Measurements from ENCODE around the gene TMEM14A.
"Not testable (repeated sequence)": the region's sequence is repeated elsewhere in the genome, so short reads cannot be mapped to it uniquely, and the experiment has no call there.

The TMEM14A gene

GRCh38 chr6:52697903-52698302, 27.0 kb downstream of the TMEM14A start:
- H3K27me3 ChIP-seq (replicated peaks), result no peaks in the 10 kb centered on the region
- no peaks in the 10 kb centered on the region for H3K36me3 ChIP-seq (replicated peaks)
- DNase-seq, result no peak
- H3K4me3 ChIP-seq (ENCODE audit: low read depth, low read length), result no peak overlapping the region
- in situ Hi-C loops (cut with HindIII; ENCODE audit: low pct_ligation_motif_present, low sequenced_read_pairs), result no loop called here
- H3K27ac ChIP-seq, result no peak overlapping the region
- TF ChIP-seq CTCF (IDR thresholded peaks at IDR 0.05; ENCODE audit: low read depth, low read length, missing control alignments), result peak; percentile 31

- no peak overlapping the region for H3K4me3 ChIP-seq (ENCODE audit: low read depth, low read length)
- no peak overlapping the region for H3K27ac ChIP-seq
- H3K27me3 ChIP-seq (replicated peaks), result peaks cover 2% of the 10 kb centered on the region
- H3K36me3 ChIP-seq (replicated peaks), result no peaks in the 10 kb centered on the region
- in situ Hi-C loops (cut with HindIII; ENCODE audit: low pct_ligation_motif_present, low sequenced_read_pairs), result no loop called here
- DNase-seq, result no peak
- TF ChIP-seq CTCF (IDR thresholded peaks at IDR 0.05; ENCODE audit: low read depth, low read length, missing control alignments), result no peak
These were observed 33.1 kb downstream of the TMEM14A start for GRCh38 chr6:52704060-52704459.

- H3K36me3 ChIP-seq (replicated peaks); DNase-seq; in situ Hi-C loops (cut with HindIII; ENCODE audit: low pct_ligation_motif_present, low sequenced_read_pairs); H3K4me3 ChIP-seq (ENCODE audit: low read depth, low read length); H3K27ac ChIP-seq; H3K27me3 ChIP-seq (replicated peaks): not testable (repeated sequence)
These were observed 34.0 kb downstream of the TMEM14A start for GRCh38 chr6:52704781-52705502.

GRCh38 chr6:52706001-52706400, 35.1 kb downstream of the TMEM14A start:
- Histone ChIP-seq H3K4me3 (ENCODE audit: low read depth, low read length) (no peak overlapping the region), H3K27ac (no peak overlapping the region), H3K27me3 (replicated peaks) (peaks cover 2% of the 10 kb centered on the region), H3K36me3 (replicated peaks) (no peaks in the 10 kb centered on the region)
- in situ Hi-C loops (cut with HindIII; ENCODE audit: low pct_ligation_motif_present, low sequenced_read_pairs), result no loop called here
- DNase-seq, result no peak
- TF ChIP-seq CTCF (IDR thresholded peaks at IDR 0.05; ENCODE audit: low read depth, low read length, missing control alignments), result no peak

GRCh38 chr6:52707963-52708680, 37.2 kb downstream of the TMEM14A start:
- TF ChIP-seq CTCF (IDR thresholded peaks at IDR 0.05; ENCODE audit: low read depth, low read length, missing control alignments), result no peak
- Histone ChIP-seq H3K27me3 (replicated peaks) (peaks cover 2% of the 10 kb centered on the region), H3K36me3 (replicated peaks) (no peaks in the 10 kb centered on the region), H3K4me3 (ENCODE audit: low read depth, low read length) (no peak overlapping the region), H3K27ac (no peak overlapping the region)
- in situ Hi-C loops (cut with HindIII; ENCODE audit: low pct_ligation_motif_present, low sequenced_read_pairs), result no loop called here
- no peak for DNase-seq

GRCh38 chr6:52712136-52712535, 41.2 kb downstream of the TMEM14A start:
- no peaks in the 10 kb centered on the region for H3K27me3 ChIP-seq (replicated peaks)
- no peak for TF ChIP-seq CTCF (IDR thresholded peaks at IDR 0.05; ENCODE audit: low read depth, low read length, missing control alignments)
- in situ Hi-C loops (cut with HindIII; ENCODE audit: low pct_ligation_motif_present, low sequenced_read_pairs), result no loop called here
- no peak overlapping the region for H3K27ac ChIP-seq
- H3K36me3 ChIP-seq (replicated peaks), result no peaks in the 10 kb centered on the region
- no peak for DNase-seq
- H3K4me3 ChIP-seq (ENCODE audit: low read depth, low read length), result no peak overlapping the region

- in situ Hi-C loops (cut with HindIII; ENCODE audit: low pct_ligation_motif_present, low sequenced_read_pairs); H3K36me3 ChIP-seq (replicated peaks): not testable (repeated sequence)
These were observed 43.8 kb downstream of the TMEM14A start for GRCh38 chr6:52714761-52715160.

More at GRCh38 chr6:52714761-52715160, 43.8 kb downstream of the TMEM14A start:
- not testable (repeated sequence) for H3K4me3 ChIP-seq (ENCODE audit: low read depth, low read length); DNase-seq; H3K27me3 ChIP-seq (replicated peaks); H3K27ac ChIP-seq
